BLaER1 treated with 17β-estradiol and CSF1 and Interleukin-3, amounts not matched to agents 10 nM and 100 nM (cell line): ENCODE measurements around the gene CBX7.

ENCODE experiments used
- H3K27ac ChIP-seq, 11 experiments: shearing (Covaris generic); formaldehyde crosslinking; 2 replicates each; pipeline ENCODE4 v1.8.1; 2022
- H3K27me3 ChIP-seq, 11 experiments: shearing (Covaris generic); formaldehyde crosslinking; 2 replicates each; pipeline ENCODE4 v1.8.1; 2022
- H3K36me3 ChIP-seq, 11 experiments: shearing (Covaris generic); formaldehyde crosslinking; 2 replicates each; pipeline ENCODE4 v1.8.1; 2022
- H3K4me1 ChIP-seq, 10 experiments: shearing (Covaris generic); formaldehyde crosslinking; 2 replicates each; pipeline ENCODE4 v1.8.1; 2022
- H3K4me2 ChIP-seq, 11 experiments: shearing (Covaris generic); formaldehyde crosslinking; 2 replicates each; pipeline ENCODE4 v1.8.1; 2022
- H3K4me3 ChIP-seq, 10 experiments: shearing (Covaris generic); formaldehyde crosslinking; 2 replicates each; pipeline ENCODE4 v1.8.1; 2022
- H3K9ac ChIP-seq, 11 experiments: shearing (Covaris generic); formaldehyde crosslinking; 2 replicates each; pipeline ENCODE4 v1.8.1; 2022
- H3K9me3 ChIP-seq, 11 experiments: shearing (Covaris generic); formaldehyde crosslinking; replicated peaks in 1 of 11; 2 replicates each; pipeline ENCODE4 v1.8.1; 2022
- H4K20me1 ChIP-seq, 11 experiments: shearing (Covaris generic); formaldehyde crosslinking; 2 replicates each; pipeline ENCODE4 v1.8.1; 2022
- Cebpa-rat ChIP-seq, 11 experiments: shearing (Covaris generic); IDR thresholded peaks; 2 replicates each; pipeline ENCODE4 v1.8.1; 2022

Gene CBX7

DNA sequence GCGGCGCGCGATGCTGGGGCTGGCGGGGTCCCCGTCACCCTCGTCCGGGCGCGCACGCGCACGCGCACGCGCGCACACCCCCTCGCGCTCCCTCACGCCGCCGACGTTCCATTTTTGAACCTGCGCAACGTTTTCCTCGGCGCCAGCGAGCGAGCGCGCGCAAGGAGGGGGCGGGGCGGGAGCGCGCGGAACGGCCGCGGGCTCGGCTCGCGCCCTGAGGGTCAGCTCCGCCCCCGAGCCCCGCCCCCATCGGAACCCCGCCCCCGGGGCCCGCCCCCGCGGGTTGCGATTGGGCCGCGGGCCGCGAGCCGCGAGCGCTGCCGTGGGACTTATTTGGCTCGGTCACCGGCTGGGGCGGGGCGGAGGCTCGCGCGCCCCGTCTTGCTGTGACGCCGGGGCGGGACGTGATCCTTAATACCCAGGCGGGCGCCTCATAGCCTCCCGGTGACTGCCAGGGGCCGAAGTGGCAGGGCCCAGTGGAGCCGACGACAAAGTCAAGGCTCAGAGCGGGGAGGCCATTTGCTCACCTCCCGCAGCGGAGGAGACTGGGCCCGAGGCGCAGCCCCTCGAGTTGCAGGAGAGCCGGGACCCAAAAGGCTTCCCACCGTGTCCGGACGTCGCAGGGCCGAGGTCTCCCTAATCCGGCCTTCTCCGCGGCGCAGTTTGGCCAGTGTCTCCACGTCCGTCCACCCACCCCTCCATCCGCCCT is at the start of gene CBX7:
CBX7 (minus strand) TSS at position 170 of the 709 bp plus-strand sequence. CDS start 236 bp downstream, outside the sequence.
- H3K9ac ChIP-seq = peak within 1 kb of the TSS; percentile 53 to 87 (median 73)
- peak within 1 kb of the TSS in 10 of 11 experiments; percentile 31 to 58 (median 50); a peak in 17 of 22 replicates for H3K27ac ChIP-seq
- peaks cover 21 to 44% (median 34%) of the 10 kb centered on the region in 11 experiments for H3K27me3 ChIP-seq
- H3K9me3 ChIP-seq = no peaks in the 10 kb centered on the region
- peak within 1 kb of the TSS; percentile 87 to 100 (median 99) for H3K4me2 ChIP-seq
- H3K4me3 ChIP-seq = peak within 1 kb of the TSS; percentile 69 to 85 (median 73)
- H4K20me1 ChIP-seq = peaks cover 0 to 28% (median 8%) of the 10 kb centered on the region in 11 experiments; a peak in 8 of 22 replicates
- H3K36me3 ChIP-seq = no peaks in the 10 kb centered on the region; a peak in 2 of 22 replicates
- TF ChIP-seq Cebpa-rat (IDR thresholded peaks at IDR 0.05) = no peak
- H3K4me1 ChIP-seq = peaks cover 0 to 31% (median 16%) of the 10 kb centered on the region in 10 experiments; a peak in 18 of 20 replicates

DNA sequence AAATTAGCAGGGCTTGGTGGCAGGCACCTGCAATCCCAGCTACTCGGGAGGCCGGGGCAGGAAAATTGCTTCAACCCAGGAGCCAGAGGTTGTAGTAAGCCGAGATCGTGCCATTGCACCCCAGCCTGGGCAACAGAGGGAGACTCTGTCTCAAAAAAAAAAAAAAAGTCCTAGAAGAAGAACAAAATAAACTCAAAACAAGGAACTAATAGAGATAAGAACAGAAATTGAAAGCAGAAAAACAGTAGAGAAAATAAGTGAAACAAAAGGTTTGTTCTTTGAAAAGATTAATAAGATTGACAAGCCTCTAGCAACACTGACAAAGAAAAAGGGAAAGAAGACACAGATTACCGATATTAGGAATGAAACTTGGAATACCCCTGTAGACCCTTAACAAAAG is 45.1 kb upstream of the CBX7 start:
- Histone ChIP-seq H3K4me2 (peak overlapping the region in 1 of 11 experiments; percentile 17; a peak in 1 of 22 replicates), H3K27me3 (no peaks in the 10 kb centered on the region), H3K27ac (no peak overlapping the region), H3K36me3 (no peaks in the 10 kb centered on the region), H3K9ac (no peak overlapping the region), H3K4me1 (peaks cover 0 to 6% (median 0%) of the 10 kb centered on the region in 10 experiments; a peak in 1 of 20 replicates), H4K20me1 (peaks cover 0 to 2% (median 0%) of the 10 kb centered on the region in 11 experiments; a peak in 1 of 22 replicates), H3K4me3 (no peak overlapping the region), H3K9me3 (peaks cover 11 to 31% (median 19%) of the 10 kb centered on the region in 11 experiments)
- TF ChIP-seq Cebpa-rat (IDR thresholded peaks at IDR 0.05) = no peak

DNA sequence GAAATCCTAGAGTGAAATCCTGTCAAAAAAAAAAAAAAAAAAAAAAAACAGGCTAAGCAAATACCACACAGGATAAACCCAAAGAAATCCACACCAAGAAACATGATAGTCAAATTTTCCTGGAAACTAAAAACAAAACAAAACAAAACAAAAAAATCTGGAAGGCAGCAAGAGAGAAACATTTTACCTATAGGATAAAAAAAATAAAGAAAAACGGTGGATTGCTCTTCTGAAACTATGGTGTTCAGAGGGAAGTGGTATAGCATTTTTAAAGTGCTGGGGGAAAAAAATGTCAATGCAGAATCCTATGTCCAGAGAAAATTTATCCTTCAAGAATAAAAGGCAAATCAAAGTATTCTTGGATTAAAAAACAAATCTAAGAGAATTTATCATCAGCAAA is 41.6 kb upstream of the CBX7 start:
- Histone ChIP-seq H4K20me1 (no peaks in the 10 kb centered on the region), H3K9me3 (peaks cover 10 to 30% (median 16%) of the 10 kb centered on the region in 11 experiments), H3K4me2 (no peak overlapping the region), H3K4me1 (peaks cover 0 to 6% (median 0%) of the 10 kb centered on the region in 10 experiments; a peak in 1 of 20 replicates), H3K4me3 (no peak overlapping the region), H3K27ac (no peak overlapping the region), H3K36me3 (no peaks in the 10 kb centered on the region), H3K9ac (no peak overlapping the region), H3K27me3 (no peaks in the 10 kb centered on the region)
- no peak for TF ChIP-seq Cebpa-rat (IDR thresholded peaks at IDR 0.05)

DNA sequence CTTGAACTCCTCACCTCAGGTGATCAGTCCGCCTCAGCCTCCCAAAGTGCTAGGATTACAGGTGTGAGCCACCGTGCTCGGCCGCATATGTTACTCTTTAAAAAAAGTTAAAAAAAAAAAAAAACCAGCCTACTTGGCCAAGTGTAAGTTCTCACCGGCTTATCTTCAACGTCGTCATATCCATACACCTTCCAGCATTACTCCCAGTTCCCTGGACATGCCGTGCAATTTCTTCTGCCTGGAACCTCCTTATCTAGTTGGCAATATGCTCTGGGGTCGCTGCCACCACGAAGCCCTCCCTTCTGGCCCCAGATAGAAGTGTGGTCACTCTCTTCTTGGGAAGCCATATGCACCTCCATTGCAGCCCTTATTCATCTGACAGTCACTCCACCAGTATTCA is 36.3 kb upstream of the CBX7 start:
- peaks cover 0 to 11% (median 0%) of the 10 kb centered on the region in 10 experiments; a peak in 7 of 20 replicates for H3K4me1 ChIP-seq
- peaks cover 5 to 24% (median 11%) of the 10 kb centered on the region in 11 experiments; a peak in 16 of 22 replicates for H3K9me3 ChIP-seq
- H4K20me1 ChIP-seq = no peaks in the 10 kb centered on the region
- no peaks in the 10 kb centered on the region for H3K27me3 ChIP-seq
- no peaks in the 10 kb centered on the region for H3K36me3 ChIP-seq
- TF ChIP-seq Cebpa-rat (IDR thresholded peaks at IDR 0.05) = no peak
- H3K4me2 ChIP-seq = no peak overlapping the region
- no peak overlapping the region for H3K9ac ChIP-seq
- no peak overlapping the region for H3K27ac ChIP-seq
- no peak overlapping the region for H3K4me3 ChIP-seq

DNA sequence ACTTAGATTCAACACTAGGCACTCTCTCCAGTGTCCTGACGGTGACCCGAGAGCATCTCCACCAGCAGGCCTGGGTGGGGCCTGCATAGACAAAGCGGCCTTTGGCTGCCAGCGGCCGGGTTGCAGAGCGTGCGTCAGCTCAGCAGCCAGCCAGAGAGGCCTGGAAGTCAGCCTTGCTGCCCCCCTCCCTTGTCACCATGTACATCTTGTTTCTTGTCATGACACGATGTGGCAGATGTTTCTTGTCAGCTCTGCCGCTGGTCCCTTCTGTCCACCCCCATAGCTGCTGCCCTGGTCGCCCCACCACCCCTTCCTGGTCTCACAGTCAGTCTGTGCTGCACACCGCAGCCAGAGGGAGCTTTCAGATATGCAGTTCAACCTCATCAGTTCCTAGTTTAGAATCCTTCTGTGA is 33.1 kb upstream of the CBX7 start:
- no peaks in the 10 kb centered on the region for H3K27me3 ChIP-seq
- H3K27ac ChIP-seq = no peak overlapping the region
- no peak overlapping the region for H3K4me3 ChIP-seq
- no peaks in the 10 kb centered on the region for H4K20me1 ChIP-seq
- peaks cover 0 to 11% (median 2%) of the 10 kb centered on the region in 10 experiments; a peak in 8 of 20 replicates for H3K4me1 ChIP-seq
- H3K9ac ChIP-seq = no peak overlapping the region
- peaks cover 4 to 23% (median 15%) of the 10 kb centered on the region in 11 experiments; a peak in 13 of 22 replicates for H3K9me3 ChIP-seq
- TF ChIP-seq Cebpa-rat (IDR thresholded peaks at IDR 0.05) = no peak
- no peak overlapping the region for H3K4me2 ChIP-seq
- no peaks in the 10 kb centered on the region for H3K36me3 ChIP-seq

DNA sequence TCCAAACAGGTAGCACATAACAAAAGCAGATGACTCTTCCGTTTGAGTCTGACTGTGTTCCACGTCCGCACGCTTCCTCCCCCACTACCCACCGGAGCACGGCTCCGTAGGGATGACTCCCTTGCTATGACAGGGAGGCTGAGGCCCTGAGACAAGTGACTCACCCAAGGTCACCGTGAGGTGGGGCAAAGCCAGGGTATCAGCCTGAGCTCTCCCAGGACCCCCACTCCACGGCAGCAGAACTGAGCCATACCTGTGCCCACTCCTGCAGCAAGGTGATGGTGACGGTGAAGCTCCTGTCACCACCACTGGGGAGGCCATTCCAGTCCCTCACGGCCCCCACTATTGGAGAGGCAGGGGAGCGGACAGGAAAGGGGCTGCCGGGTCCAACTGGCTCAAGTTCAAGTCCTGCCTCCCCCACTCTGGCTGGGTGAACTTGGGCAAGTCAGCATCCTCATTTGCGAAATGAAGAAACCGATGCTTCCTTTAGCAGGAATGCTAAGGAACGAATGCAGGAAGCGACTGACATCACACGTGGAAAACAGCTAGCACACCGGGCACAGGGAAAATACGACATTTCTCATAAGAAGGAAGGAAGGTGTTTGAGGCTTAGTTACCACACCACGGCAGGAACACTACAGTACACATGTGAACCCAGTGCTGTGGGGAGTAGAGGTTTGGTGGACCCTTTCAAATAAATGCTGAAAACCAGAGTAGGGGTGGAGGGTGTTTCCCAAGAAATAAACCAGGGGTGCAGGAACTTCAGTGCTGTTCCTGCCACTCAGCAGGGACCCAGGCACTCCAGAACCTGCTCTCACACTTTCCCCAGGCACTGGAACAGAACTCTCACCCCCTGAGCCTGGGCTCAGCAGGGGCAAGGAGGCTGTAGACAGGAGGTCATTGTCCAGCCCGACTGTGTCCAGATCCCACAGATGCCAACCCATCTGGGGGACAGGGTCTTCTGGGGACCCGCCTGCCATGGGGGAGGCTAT is 32.4 kb upstream of the CBX7 start:
- H3K27ac ChIP-seq = no peak overlapping the region
- peak overlapping the region in 3 of 11 experiments; percentile 5 to 36 (median 18); a peak in 3 of 22 replicates for H3K4me2 ChIP-seq
- no peaks in the 10 kb centered on the region for H3K36me3 ChIP-seq
- no peaks in the 10 kb centered on the region for H4K20me1 ChIP-seq
- H3K9me3 ChIP-seq = peaks cover 4 to 23% (median 15%) of the 10 kb centered on the region in 11 experiments; a peak in 13 of 22 replicates
- no peak overlapping the region for H3K9ac ChIP-seq
- TF ChIP-seq Cebpa-rat (IDR thresholded peaks at IDR 0.05) = no peak
- H3K27me3 ChIP-seq = no peaks in the 10 kb centered on the region
- no peak overlapping the region for H3K4me3 ChIP-seq
- peaks cover 0 to 11% (median 2%) of the 10 kb centered on the region in 10 experiments; a peak in 8 of 20 replicates for H3K4me1 ChIP-seq

DNA sequence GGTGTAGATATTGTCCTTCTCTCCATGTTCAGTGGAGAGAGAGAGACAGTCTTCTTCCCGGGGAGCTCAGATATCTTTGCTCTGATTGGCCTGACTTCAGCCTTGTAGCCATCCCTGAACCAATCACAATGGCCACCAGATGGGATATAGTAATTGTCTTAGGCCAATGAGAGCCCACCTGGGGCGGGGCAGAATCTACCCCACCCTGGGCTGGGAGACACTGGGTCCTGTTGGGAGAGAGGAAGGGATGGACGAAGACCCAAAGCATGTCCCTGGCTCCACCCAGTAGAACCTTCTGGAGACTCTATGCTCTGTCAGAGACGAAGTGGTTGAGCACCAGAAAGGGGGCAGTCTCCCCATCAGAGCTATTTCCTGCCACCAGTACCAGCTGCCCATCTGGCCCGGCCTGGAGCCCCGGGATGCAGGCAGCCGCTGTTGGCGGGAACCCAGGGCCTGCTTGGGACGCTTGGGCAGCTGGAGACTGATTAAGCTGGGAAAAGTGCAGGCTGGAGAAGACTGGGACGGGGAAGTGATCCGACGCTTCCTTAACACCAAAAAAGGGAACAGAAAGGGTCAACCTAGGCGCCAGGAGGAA is 31.6 kb upstream of the CBX7 start:
- Histone ChIP-seq H3K4me1 (peaks cover 0 to 11% (median 2%) of the 10 kb centered on the region in 10 experiments; a peak in 8 of 20 replicates), H3K9me3 (peaks cover 4 to 23% (median 15%) of the 10 kb centered on the region in 11 experiments; a peak in 13 of 22 replicates), H3K27me3 (no peaks in the 10 kb centered on the region), H3K9ac (no peak overlapping the region), H3K4me3 (no peak overlapping the region), H3K36me3 (no peaks in the 10 kb centered on the region), H4K20me1 (no peaks in the 10 kb centered on the region), H3K27ac (no peak overlapping the region), H3K4me2 (peak overlapping the region in 1 of 11 experiments; percentile 36; a peak in 2 of 22 replicates)
- no peak for TF ChIP-seq Cebpa-rat (IDR thresholded peaks at IDR 0.05)

DNA sequence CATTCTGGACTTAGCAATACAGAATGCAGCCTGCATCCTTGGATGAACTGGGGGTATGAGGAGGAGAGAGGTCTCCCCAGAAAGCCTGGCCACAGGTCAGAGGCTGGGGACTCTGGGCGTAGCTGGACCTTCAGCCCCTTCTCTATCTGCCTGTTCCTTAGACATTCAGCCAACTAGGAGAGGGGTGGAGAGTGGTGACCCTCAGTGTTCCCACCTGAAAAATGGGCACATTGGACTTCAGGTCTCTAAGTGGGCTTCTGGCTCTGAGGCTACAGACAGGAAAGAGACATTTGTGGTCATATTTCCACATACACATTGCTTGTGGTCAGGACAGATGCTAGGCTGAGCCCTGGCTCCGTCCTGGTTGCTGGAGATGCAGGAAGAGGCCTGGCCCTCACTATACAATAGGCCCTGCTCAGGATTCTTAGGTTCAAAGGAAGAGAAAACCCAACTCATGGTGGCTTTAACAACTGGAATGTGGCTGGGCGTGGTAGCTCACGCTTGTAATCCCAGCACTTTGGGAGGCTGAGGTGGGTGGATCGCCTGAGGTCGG is 30.1 kb upstream of the CBX7 start:
- H3K36me3 ChIP-seq = no peaks in the 10 kb centered on the region
- H3K4me3 ChIP-seq = no peak overlapping the region
- no peaks in the 10 kb centered on the region for H4K20me1 ChIP-seq
- H3K27me3 ChIP-seq = no peaks in the 10 kb centered on the region
- H3K9ac ChIP-seq = no peak overlapping the region
- no peak overlapping the region for H3K27ac ChIP-seq
- H3K9me3 ChIP-seq = peaks cover 4 to 23% (median 15%) of the 10 kb centered on the region in 11 experiments; a peak in 13 of 22 replicates
- peaks cover 0 to 24% (median 2%) of the 10 kb centered on the region in 10 experiments; a peak in 9 of 20 replicates for H3K4me1 ChIP-seq
- no peak for TF ChIP-seq Cebpa-rat (IDR thresholded peaks at IDR 0.05)
- H3K4me2 ChIP-seq = 0 out of 22 replicates have a peak overlapping the region, but pooled peaks of 1 of the 11 experiments have one; percentile 3
